Measurements from ENCODE around the gene SLC3A2. TPM values are rescaled to one million over a fixed set of nuclear protein-coding genes. Genes with fewer than 3 reads are reported as not detected.

Gene SLC3A2
- total and polyA plus RNA-seq, 2 donors (not counting 3 experiments of a cell fraction or from before 2014, with no cell fraction given), result 208 to 337 TPM

GRCh38 chr11:62843466-62843865, 37.2 kb upstream of the SLC3A2 start:
- no peaks in the 10 kb centered on the region for H3K9me3 ChIP-seq (replicated peaks; ENCODE audit: control insufficient read depth, insufficient read depth, low read length)
- no peak overlapping the region for H3K27ac ChIP-seq (ENCODE audit: insufficient read depth, low read depth, low read length)
- BruUV-seq (replicated peaks), result no TSS peak
- no peak overlapping the region for H3K4me3 ChIP-seq (replicated peaks in 1 of 3; ENCODE audit: insufficient read depth in 1 of 3, low read depth in 1 of 3, low read length in 3 of 3)
- H3K79me2 ChIP-seq (ENCODE audit: control insufficient read depth, insufficient read depth, low read length), result peaks cover 8% of the 10 kb centered on the region
- peaks cover 7% of the 10 kb centered on the region for H3K4me1 ChIP-seq (ENCODE audit: control insufficient read depth, extremely low read depth, insufficient read depth, low read length)
- H3K36me3 ChIP-seq (ENCODE audit: control insufficient read depth in 2 of 2, extremely low read depth in 1 of 2, insufficient read depth in 2 of 2, low read length in 2 of 2), result no peaks in the 10 kb centered on the region
- H3K9me1 ChIP-seq (replicated peaks; ENCODE audit: control insufficient read depth, extremely low read depth, insufficient read depth, low read length), result no peaks in the 10 kb centered on the region
- CTCF ChIA-PET, result interaction anchor here (1.5 to 1.6 kb wide), 2 partner anchors 10 to 18 kb away, joined by 3 to 6 read pairs; no protein-coding TSS in a partner anchor
- POLR2A ChIA-PET, result interaction anchor here (0.7 kb wide), 1 partner anchor 39 kb away, joined by 5 read pairs; no protein-coding TSS in a partner anchor
- dilution Hi-C loops (cut with MboI; ENCODE audit: extremely low pct_ligation_motif_present, low sequenced_read_pairs) (no loop called here), intact Hi-C loops (cut with micrococcal nuclease) (loop anchor here (5.0 kb wide), 2 partner anchors 251 to 291 kb away; partner anchors contain the start of gene TUT1)
- FAIRE-seq (no peak), DNase-seq (ENCODE audit: low read depth, low spot score) (no peak)
- no peak overlapping the region for H3K4me2 ChIP-seq (ENCODE audit: insufficient read depth, low read length)
- no peaks in the 10 kb centered on the region for H3K27me3 ChIP-seq (ENCODE audit: control insufficient read depth in 2 of 2, insufficient read depth in 2 of 2, low read length in 2 of 2)
- no peak for TF ChIP-seq POLR2AphosphoS5 (IDR thresholded peaks at IDR 0.05; ENCODE audit: insufficient read depth, low read depth, low read length)
- no peak for TF ChIP-seq MYC (IDR thresholded peaks at IDR 0.05; ENCODE audit: low read depth, low read length)
- TF ChIP-seq EZH2 (IDR thresholded peaks at IDR 0.05; ENCODE audit: borderline replicate concordance, low read depth, low read length, severe bottlenecking), result no peak
- TF ChIP-seq GATA2 (IDR thresholded peaks at IDR 0.05; ENCODE audit: insufficient read depth, insufficient read length, low read depth, low read length), result no peak
- no peak for TF ChIP-seq MAX (IDR thresholded peaks at IDR 0.05; ENCODE audit: insufficient read depth, insufficient read length)
- TF ChIP-seq FOS (IDR thresholded peaks at IDR 0.05; ENCODE audit: borderline replicate concordance, insufficient read depth, low read length), result no peak
- no peak for TF ChIP-seq POLR2A (IDR thresholded peaks at IDR 0.05; ENCODE audit: low read depth, low read length)
- TF ChIP-seq CTCF (IDR thresholded peaks at IDR 0.05; ENCODE audit: extremely low read depth in 1 of 2, insufficient read depth in 1 of 2, low read depth in 1 of 2, low read length in 2 of 2), result no peak
- TF ChIP-seq JUN (IDR thresholded peaks at IDR 0.05; ENCODE audit: borderline replicate concordance, insufficient read depth, insufficient read length, low read depth), result no peak
- H4K20me1 ChIP-seq (replicated peaks; ENCODE audit: control insufficient read depth, extremely low read depth, insufficient read depth, low read length), result no peaks in the 10 kb centered on the region
- no peak overlapping the region for H2AFZ ChIP-seq (ENCODE audit: low read depth, low read length)
- H3K9ac ChIP-seq (replicated peaks; ENCODE audit: extremely low read depth, insufficient read depth, low read length), result no peak overlapping the region

All from endothelial cell of umbilical vein (primary cell).